Panc1 (cell line): ENCODE results near the gene PDYN. TPM values are rescaled to one million over a fixed set of nuclear protein-coding genes. Genes with fewer than 3 reads are reported as not detected.

Experiments
- ATAC-seq: fragments of 200-7000 bp; cut with Tn5 transposase; 2 replicates; pipeline ENCODE4 v1.9.1; 2020; ENCODE audit warnings: mild to moderate bottlenecking, moderate library complexity
- Bru-seq: library from RNA; stranded (reverse); fragments of 400-500 nt; gene quantifications from one replicate; lab custom pipeline; 2021; lab: Mats Ljungman, UMichigan
- BruChase-seq, 2 experiments: library from RNA; stranded (reverse); fragments of 400-500 nt; gene quantifications; one replicate each; lab custom pipeline; 2021; lab: Mats Ljungman, UMichigan
- BruUV-seq: library from RNA; stranded (reverse); fragments of 400-500 nt; replicated peaks from 2 replicates; lab custom pipeline; 2021; lab: Mats Ljungman, UMichigan
- CTCF ChIA-PET: fragments of 300-600 bp; sonication (Branson Sonifier 250); formaldehyde crosslinking; loops from one replicate; lab custom pipeline; 2022; ENCODE audit warnings: antibody characterized with exemption; lab: Charles Lee
- POLR2A ChIA-PET: fragments of 300-600 bp; sonication (Branson Sonifier 250); formaldehyde crosslinking; loops from one replicate; lab custom pipeline; 2022; ENCODE audit warnings: antibody characterized with exemption; lab: Charles Lee
- DNase-seq: peaks from one replicate; pipeline ENCODE4 v3.0.0-alpha.2; 2010; ENCODE audit warnings: low read depth, low spot score
- H3K27ac ChIP-seq: 2 replicates; pipeline ENCODE4 v1.5.1; 2011; ENCODE audit warnings: mild to moderate bottlenecking, low read length, inconsistent platforms
- H3K27me3 ChIP-seq: fragments of 200-500 bp; sonication (Bioruptor generic); 2 replicates; pipeline ENCODE4 v1.6.0; 2014; ENCODE audit warnings: low read length, inconsistent platforms; ENCODE audit not compliant: control insufficient read depth, insufficient read depth
- H3K36me3 ChIP-seq: fragments of 200-500 bp; sonication (Bioruptor generic); 2 replicates; pipeline ENCODE4 v1.5.1; 2014; ENCODE audit warnings: inconsistent platforms, mild to moderate bottlenecking, low read length, moderate library complexity; ENCODE audit not compliant: control insufficient read depth, insufficient read depth
- H3K4me1 ChIP-seq: 2 replicates; pipeline ENCODE4 v1.5.1; 2011; ENCODE audit warnings: inconsistent platforms, mild to moderate bottlenecking, low read length, moderate library complexity; ENCODE audit not compliant: control insufficient read depth, insufficient read depth
- H3K4me3 ChIP-seq, 2 experiments: 2 replicates each; pipeline ENCODE4 v1.5.1; 2011 to 2012; ENCODE audit warnings: low read depth in 2 of 2, low read length in 2 of 2, mild to moderate bottlenecking in 2 of 2, inconsistent platforms in 1 of 2, moderate library complexity in 1 of 2
- H3K9me3 ChIP-seq: fragments of 200-500 bp; sonication (Bioruptor generic); 2 replicates; pipeline ENCODE4 v1.5.1; 2014; ENCODE audit warnings: low read depth, mild to moderate bottlenecking, inconsistent platforms, low read length, moderate library complexity; ENCODE audit not compliant: control insufficient read depth, insufficient read depth
- POLR2AphosphoS5 ChIP-seq: IDR thresholded peaks from 2 replicates; pipeline ENCODE4 v1.6.1; 2012; ENCODE audit warnings: mild to moderate bottlenecking, low read depth, low read length, moderate library complexity
- SIN3A ChIP-seq: IDR thresholded peaks from 2 replicates; pipeline ENCODE4 v1.6.1; 2012; ENCODE audit warnings: low read depth, mild to moderate bottlenecking, low read length, moderate library complexity, borderline replicate concordance; ENCODE audit not compliant: insufficient read depth
- TCF7L2 ChIP-seq: IDR thresholded peaks from 2 replicates; pipeline ENCODE4 v1.6.1; 2011; ENCODE audit warnings: mild to moderate bottlenecking, low read depth, low read length, inconsistent platforms
- in situ Hi-C: cut with HindIII; loops from 2 replicates; pipeline ENCODE4 v1.10.0; 2016; ENCODE audit warnings: low sequenced_read_pairs, low pct_unique_long_range_greater_than_20kb
- intact Hi-C: fragments of 100-400 bp; cut with micrococcal nuclease; formaldehyde crosslinking; loops from one replicate; pipeline ENCODE4 v1.10.0; 2022; ENCODE audit not compliant: unreplicated experiment
- long read RNA-seq: library from polyadenylated mRNA; unstranded; transcript quantifications from one replicate; pipeline ENCODE4 v2.0.0, GENCODE V29; 2021; ENCODE audit not compliant: unreplicated experiment
- polyA plus RNA-seq: library from polyadenylated mRNA; unstranded; fragments of >200 nt; gene quantifications from one replicate; pipeline ENCODE4 v1.2.1, GENCODE V29; 2012; ENCODE audit warnings: missing spikeins; ENCODE audit not compliant: insufficient read length
- total RNA-seq: library from RNA; stranded (reverse); gene quantifications from one replicate; pipeline ENCODE4 v1.2.1, GENCODE V29; 2021; ENCODE audit not compliant: unreplicated experiment
- TF ChIP-seq, protein P1 (sequence below), 2 experiments: IDR thresholded peaks; 2 replicates each; pipeline ENCODE4 v1.6.1; 2011 to 2012; ENCODE audit warnings: low read depth in 2 of 2, control low read depth in 1 of 2, low read length in 1 of 2, mild to moderate bottlenecking in 1 of 2, moderate library complexity in 1 of 2; ENCODE audit not compliant: insufficient read depth in 1 of 2
- TF ChIP-seq, protein P2 (sequence below): fragments of 450-650 bp; IDR thresholded peaks from 2 replicates; pipeline ENCODE4 v1.5.1; 2017; ENCODE audit warnings: mild to moderate bottlenecking

The PDYN gene
- total RNA-seq (not detected), Bru-seq, nascent RNA (percentile 6 among the genes with signal in this experiment), BruChase-seq, experiment 1, labeled RNA remaining after a 2-hour chase (not detected), BruChase-seq, experiment 2, labeled RNA remaining after a 6-hour chase (not detected)
- polyA plus RNA-seq = not detected
- long read RNA-seq = 0 reads

DNA sequence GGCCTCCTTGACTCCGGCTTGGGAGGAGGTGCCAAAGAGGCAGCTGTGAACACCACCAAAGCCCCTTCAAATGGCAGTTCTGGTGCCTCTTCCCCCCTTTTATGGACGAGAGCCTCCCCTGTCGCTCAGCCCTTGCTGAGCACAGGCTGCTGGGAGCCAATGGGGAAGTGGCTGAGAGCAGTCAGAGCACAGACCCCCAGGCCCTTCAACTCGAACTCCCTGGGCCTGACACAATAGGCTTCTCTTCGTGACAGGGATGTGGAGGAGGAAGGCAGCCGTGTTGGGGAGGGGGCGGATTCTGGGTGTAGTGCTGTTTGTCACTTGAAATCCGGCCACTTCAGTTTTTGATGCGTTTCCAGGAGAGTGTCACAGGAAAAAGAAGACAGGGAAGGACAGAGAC lies at the start of gene PDYN:
Gene PDYN (minus strand): TSS at position 73 of the 400 bp plus-strand sequence. CDS start 10,974 bp downstream, outside the sequence.
- DNase-seq (no peak), ATAC-seq (no peak)
- POLR2A ChIA-PET = no interaction called here
- no peaks in the 10 kb centered on the region for H3K36me3 ChIP-seq
- H3K27me3 ChIP-seq = peaks cover 53% of the 10 kb centered on the region
- in situ Hi-C loops (no loop called here), intact Hi-C loops (no loop called here)
- no TSS peak for BruUV-seq
- TF ChIP-seq, protein P1, sequence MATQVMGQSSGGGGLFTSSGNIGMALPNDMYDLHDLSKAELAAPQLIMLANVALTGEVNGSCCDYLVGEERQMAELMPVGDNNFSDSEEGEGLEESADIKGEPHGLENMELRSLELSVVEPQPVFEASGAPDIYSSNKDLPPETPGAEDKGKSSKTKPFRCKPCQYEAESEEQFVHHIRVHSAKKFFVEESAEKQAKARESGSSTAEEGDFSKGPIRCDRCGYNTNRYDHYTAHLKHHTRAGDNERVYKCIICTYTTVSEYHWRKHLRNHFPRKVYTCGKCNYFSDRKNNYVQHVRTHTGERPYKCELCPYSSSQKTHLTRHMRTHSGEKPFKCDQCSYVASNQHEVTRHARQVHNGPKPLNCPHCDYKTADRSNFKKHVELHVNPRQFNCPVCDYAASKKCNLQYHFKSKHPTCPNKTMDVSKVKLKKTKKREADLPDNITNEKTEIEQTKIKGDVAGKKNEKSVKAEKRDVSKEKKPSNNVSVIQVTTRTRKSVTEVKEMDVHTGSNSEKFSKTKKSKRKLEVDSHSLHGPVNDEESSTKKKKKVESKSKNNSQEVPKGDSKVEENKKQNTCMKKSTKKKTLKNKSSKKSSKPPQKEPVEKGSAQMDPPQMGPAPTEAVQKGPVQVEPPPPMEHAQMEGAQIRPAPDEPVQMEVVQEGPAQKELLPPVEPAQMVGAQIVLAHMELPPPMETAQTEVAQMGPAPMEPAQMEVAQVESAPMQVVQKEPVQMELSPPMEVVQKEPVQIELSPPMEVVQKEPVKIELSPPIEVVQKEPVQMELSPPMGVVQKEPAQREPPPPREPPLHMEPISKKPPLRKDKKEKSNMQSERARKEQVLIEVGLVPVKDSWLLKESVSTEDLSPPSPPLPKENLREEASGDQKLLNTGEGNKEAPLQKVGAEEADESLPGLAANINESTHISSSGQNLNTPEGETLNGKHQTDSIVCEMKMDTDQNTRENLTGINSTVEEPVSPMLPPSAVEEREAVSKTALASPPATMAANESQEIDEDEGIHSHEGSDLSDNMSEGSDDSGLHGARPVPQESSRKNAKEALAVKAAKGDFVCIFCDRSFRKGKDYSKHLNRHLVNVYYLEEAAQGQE (IDR thresholded peaks at IDR 0.05; ENCODE audit: insufficient read depth in 1 of 2, low read depth in 2 of 2, low read length in 1 of 2) = no peak
- TF ChIP-seq, protein P2, sequence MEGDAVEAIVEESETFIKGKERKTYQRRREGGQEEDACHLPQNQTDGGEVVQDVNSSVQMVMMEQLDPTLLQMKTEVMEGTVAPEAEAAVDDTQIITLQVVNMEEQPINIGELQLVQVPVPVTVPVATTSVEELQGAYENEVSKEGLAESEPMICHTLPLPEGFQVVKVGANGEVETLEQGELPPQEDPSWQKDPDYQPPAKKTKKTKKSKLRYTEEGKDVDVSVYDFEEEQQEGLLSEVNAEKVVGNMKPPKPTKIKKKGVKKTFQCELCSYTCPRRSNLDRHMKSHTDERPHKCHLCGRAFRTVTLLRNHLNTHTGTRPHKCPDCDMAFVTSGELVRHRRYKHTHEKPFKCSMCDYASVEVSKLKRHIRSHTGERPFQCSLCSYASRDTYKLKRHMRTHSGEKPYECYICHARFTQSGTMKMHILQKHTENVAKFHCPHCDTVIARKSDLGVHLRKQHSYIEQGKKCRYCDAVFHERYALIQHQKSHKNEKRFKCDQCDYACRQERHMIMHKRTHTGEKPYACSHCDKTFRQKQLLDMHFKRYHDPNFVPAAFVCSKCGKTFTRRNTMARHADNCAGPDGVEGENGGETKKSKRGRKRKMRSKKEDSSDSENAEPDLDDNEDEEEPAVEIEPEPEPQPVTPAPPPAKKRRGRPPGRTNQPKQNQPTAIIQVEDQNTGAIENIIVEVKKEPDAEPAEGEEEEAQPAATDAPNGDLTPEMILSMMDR = no peak
- TF ChIP-seq SIN3A (no peak), TCF7L2 (no peak), POLR2AphosphoS5 (no peak)
- H3K27ac ChIP-seq = no peak within 1 kb of the TSS
- H3K4me1 ChIP-seq = no peaks in the 10 kb centered on the region
- CTCF ChIA-PET = no interaction called here
- H3K4me3 ChIP-seq = no peak within 1 kb of the TSS
- no peaks in the 10 kb centered on the region for H3K9me3 ChIP-seq

DNA sequence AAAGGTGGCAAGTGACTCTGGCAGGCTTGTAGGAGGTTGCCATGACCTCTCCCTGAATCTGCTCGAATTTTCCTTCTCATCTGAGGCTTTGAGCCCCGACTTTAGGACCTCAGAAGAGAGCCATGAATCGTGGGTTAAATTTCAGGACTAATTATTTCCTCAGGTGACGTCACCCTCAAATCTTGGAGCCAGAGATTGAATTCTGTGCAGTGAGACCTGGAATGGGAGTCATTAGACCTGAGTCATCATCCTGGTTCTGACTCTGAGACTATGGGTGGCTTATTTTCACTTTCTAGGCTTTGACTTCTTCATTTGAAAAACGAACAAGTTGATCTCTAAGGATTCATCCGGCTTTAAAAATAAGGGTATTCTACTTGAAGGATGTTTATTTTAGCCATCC lies 48.5 kb upstream of the PDYN start:
- Histone ChIP-seq H3K27me3 (peaks cover 32% of the 10 kb centered on the region), H3K36me3 (no peaks in the 10 kb centered on the region), H3K9me3 (no peaks in the 10 kb centered on the region), H3K27ac (no peak overlapping the region), H3K4me1 (no peaks in the 10 kb centered on the region), H3K4me3 (no peak overlapping the region)
- CTCF ChIA-PET = no interaction called here
- DNase-seq (no peak), ATAC-seq (no peak)
- POLR2A ChIA-PET = no interaction called here
- no peak for TF ChIP-seq TCF7L2
- no peak for TF ChIP-seq POLR2AphosphoS5
- TF ChIP-seq, protein P2 = no peak
- TF ChIP-seq, protein P1 (IDR thresholded peaks at IDR 0.05; ENCODE audit: insufficient read depth in 1 of 2, low read depth in 2 of 2, low read length in 1 of 2) = no peak
- no peak for TF ChIP-seq SIN3A
- in situ Hi-C loops (no loop called here), intact Hi-C loops (no loop called here)
- BruUV-seq = no TSS peak
